ENCODE results near the gene MARCHF10.

The MARCHF10 gene

DNA sequence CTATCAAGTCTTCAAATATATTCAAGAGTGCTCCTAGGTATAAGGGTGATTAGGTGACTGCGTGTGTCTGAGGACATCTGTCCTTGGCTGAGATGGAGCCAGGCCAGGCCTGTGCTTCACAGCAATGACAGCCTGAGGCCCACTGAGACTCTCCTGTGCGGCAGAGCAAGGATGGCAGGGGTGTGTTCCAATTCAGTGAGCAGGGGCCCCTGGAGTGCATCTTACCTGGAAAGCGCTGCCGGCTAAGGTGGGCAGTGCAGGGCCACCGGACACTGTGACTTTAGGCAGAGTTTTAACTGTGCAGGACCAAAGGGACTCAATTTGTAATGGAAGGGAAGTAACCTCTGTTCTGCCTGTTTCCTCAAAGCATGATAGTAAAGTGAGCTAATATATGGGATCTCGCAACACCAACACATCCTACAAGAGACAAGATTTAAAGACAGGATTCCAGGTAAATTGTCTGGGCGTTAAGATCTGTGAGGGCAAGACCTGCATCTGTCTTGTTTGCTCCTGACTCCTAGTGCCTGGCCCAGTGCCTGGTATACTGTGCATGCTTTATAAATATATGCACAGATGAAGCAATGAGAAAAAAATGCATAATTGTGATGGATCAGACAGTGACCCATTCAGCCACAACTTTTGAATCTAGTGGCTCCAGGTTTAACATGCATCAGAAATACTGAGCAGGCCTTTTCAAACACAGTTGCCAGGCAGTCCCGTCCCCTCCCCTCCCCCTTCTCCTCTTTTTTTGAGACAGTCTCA is 93.9 kb downstream of the MARCHF10 start:
- no peak for DNase-seq (ENCODE audit: low spot score)
- TF ChIP-seq, protein P1, sequence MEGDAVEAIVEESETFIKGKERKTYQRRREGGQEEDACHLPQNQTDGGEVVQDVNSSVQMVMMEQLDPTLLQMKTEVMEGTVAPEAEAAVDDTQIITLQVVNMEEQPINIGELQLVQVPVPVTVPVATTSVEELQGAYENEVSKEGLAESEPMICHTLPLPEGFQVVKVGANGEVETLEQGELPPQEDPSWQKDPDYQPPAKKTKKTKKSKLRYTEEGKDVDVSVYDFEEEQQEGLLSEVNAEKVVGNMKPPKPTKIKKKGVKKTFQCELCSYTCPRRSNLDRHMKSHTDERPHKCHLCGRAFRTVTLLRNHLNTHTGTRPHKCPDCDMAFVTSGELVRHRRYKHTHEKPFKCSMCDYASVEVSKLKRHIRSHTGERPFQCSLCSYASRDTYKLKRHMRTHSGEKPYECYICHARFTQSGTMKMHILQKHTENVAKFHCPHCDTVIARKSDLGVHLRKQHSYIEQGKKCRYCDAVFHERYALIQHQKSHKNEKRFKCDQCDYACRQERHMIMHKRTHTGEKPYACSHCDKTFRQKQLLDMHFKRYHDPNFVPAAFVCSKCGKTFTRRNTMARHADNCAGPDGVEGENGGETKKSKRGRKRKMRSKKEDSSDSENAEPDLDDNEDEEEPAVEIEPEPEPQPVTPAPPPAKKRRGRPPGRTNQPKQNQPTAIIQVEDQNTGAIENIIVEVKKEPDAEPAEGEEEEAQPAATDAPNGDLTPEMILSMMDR (IDR thresholded peaks at IDR 0.05; ENCODE audit: extremely low read depth, missing control alignments) = no peak

DNA sequence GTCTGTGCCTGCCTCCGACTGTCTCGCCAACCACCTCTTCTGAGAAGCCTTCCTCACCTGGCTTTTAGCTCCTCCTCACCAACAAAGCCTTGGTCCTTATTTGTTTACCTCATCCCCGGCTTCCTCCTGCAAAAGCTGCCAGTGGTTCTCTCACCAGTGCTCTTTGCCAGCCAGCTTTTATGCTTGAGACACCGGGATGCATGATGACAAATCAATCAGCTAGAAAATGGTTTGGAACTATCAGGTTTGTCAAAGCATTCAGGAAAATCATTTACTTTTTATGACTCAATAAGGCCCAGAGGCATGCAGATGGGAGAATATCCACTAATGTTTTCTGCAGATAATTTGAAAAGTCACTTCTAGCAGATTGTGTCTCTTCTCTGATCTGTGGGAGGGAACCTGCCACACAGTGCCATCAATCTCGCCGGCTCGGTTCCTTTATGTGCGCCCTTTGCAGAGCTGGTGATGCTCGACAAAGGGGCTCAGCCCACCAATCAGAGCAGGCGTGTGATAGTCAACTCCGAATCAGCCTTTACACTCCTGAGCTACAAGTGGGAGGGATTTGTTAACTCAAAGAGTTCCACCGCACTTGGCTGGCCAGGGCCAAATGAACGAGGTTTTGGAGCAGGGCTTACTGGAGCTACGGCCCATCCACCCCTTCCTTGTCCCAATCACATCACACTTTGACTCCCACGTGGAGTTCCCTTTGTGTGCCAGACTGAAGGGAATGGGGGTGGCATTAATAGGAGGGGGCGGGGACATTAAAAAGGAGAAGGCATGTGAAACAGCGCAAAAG is 94.8 kb downstream of the MARCHF10 start:
- TF ChIP-seq, protein P1 (IDR thresholded peaks at IDR 0.05; ENCODE audit: extremely low read depth, missing control alignments) = no peak
- DNase-seq (ENCODE audit: low spot score) = no peak

DNA sequence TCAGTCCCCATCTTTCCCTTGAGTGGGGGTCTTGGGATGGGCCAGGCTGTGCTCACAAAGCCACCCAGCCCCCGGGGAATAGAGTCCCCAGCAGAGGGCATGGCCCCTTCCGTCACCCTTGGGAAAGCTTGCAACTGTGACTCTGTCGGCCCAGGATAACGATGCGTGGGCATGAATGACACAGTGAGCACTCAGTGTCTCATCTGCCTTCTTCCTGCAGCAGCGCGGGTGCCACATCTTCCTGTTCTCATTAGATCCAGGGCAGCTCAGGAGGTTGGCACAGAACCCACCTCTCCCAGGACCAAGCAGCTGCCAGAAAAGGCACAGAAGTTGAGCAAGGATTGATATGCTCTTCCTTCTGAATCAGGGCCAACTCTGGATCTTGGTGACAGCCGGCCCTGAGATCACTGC is 95.9 kb downstream of the MARCHF10 start:
- TF ChIP-seq, protein P1 (IDR thresholded peaks at IDR 0.05; ENCODE audit: extremely low read depth, missing control alignments) = no peak

DNA sequence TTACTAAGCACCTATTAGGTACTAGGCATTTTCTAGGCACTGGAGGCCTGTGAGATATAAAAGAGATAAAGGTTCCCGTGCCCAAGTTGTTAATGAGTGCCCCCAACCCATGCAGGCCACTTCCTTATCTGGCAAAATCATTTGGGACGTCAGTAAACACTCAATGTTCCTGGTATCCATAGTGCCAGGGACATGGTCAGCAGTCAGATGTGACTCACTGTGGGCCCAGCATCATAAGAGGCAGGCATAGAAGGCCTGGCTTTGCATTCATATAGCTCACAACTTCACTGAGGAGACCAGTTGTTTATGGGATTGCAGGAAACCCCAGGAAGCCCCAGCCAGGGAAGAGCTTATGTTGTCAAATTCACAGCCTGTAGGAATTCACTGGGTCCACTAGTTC is 99.5 kb downstream of the MARCHF10 start:
- DNase-seq (ENCODE audit: low spot score) = no peak

More for the DNA sequence above, 95.9 kb downstream of the MARCHF10 start:
- no peak for DNase-seq (ENCODE audit: low spot score)

DNA sequence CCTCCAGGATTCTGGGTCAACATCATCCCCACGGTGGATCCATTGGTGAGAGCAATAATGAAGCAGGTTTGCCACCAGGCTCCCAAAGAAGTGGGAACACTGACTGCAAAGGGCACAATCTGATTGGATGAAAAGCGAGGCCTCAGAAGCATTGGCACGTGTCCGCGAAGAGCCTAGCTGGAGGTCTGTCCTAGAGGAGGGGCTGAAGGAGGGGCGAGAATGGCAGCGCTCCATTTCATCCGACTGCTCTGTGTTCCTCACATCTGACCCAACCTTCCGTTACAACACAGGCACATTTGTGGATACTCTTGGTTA is 100.7 kb downstream of the MARCHF10 start:
- TF ChIP-seq, protein P1 (IDR thresholded peaks at IDR 0.05; ENCODE audit: extremely low read depth, missing control alignments) = no peak
- DNase-seq (ENCODE audit: low spot score) = no peak

More for the DNA sequence above, 99.5 kb downstream of the MARCHF10 start:
- TF ChIP-seq, protein P1 (IDR thresholded peaks at IDR 0.05; ENCODE audit: extremely low read depth, missing control alignments) = no peak

DNA sequence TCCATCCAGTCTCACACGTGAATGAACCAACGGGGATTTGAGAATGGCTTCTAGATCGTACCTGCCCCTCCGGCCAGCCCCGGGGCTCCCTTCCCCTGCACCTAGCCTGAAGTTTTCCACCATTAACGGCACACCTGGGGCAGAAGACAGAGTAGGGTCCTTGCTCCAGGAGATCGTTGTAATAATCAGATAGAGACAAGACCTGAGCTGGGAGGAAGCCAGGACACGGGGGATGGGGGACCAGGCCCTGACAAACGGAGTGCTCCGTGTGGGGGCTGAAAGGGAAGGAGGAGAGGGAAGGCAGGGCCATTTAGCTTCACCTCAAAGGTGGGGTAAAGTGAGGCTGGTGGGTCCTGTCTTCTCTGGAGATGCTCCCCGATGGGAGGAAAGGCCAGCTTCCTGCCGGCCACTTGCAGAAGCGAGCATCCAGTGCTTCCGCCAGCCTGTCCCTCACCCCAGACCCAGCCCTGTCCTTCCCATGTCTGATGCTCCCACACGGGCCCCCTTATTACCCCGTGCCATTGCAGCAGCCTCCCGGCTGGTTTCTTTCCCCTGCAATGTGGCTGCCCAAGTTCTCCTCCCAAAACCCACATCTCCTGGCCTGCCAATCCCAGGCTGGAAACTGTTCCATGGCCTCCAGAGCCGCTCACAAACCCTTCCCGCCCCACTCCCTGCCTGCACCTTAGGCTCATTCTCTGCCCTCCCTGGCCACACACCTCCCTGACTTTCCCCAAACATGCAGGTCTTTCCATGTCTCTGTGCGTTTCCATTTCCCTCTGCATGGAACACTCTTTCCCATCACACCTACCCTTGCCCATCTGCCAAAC is 101.3 kb downstream of the MARCHF10 start:
- no peak for DNase-seq (ENCODE audit: low spot score)

More for the DNA sequence above, 101.3 kb downstream of the MARCHF10 start:
- TF ChIP-seq, protein P1 (IDR thresholded peaks at IDR 0.05; ENCODE audit: extremely low read depth, missing control alignments) = no peak

All from GM20000 (cell line).